CD4-positive, alpha-beta T cell (primary cell): Measurements from ENCODE around the gene COL24A1. TPM values are rescaled to one million over a fixed set of nuclear protein-coding genes. Genes with fewer than 3 reads are reported as not detected.
A peak's percentile ranks its signal among the peaks of the same experiment; 100 is the strongest.

Source experiments
- ATAC-seq: fragments of 200-7000 bp; cut with Tn5 transposase; one replicate; pipeline ENCODE4 v1.10.0; 2022; ENCODE audit warnings: mild to moderate bottlenecking; ENCODE audit not compliant: poor library complexity
- CTCF ChIA-PET: fragments of 350-600 bp; sonication (Branson Sonifier 250); formaldehyde crosslinking; loops from one replicate; lab custom pipeline; 2021; ENCODE audit warnings: antibody characterized with exemption, inconsistent platforms; lab: Charles Lee
- POLR2A ChIA-PET: fragments of 350-600 bp; sonication (Branson Sonifier 250); formaldehyde crosslinking; loops from one replicate; lab custom pipeline; 2021; ENCODE audit warnings: antibody characterized with exemption, inconsistent platforms; lab: Charles Lee
- DNase-seq, 14 experiments: peaks; one replicate each; pipeline ENCODE4 v3.0.0-alpha.2; 2013 to 2020; ENCODE audit warnings: mixed read lengths in 2 of 14
- H3K27ac ChIP-seq, 2 donors: one replicate each; pipeline versions ENCODE4 v1.5.1 to v1.7.0; 2013; ENCODE audit warnings: low read length in 2 of 2, low read depth in 1 of 2, mild to moderate bottlenecking in 1 of 2
- H3K27me3 ChIP-seq, 2 experiments: 1 replicate in 1 of 2; 2 replicates in 1 of 2; pipeline versions ENCODE4 v1.6.1 to v1.7.0; 2013; ENCODE audit warnings: low read length in 2 of 2, control low read depth in 1 of 2, mild to moderate bottlenecking in 1 of 2, moderate library complexity in 1 of 2; ENCODE audit not compliant: insufficient read depth in 2 of 2, control insufficient read depth in 1 of 2
- H3K36me3 ChIP-seq: one replicate; pipeline ENCODE4 v1.6.1; 2013; ENCODE audit warnings: low read length, control low read depth; ENCODE audit not compliant: insufficient read depth
- H3K4me1 ChIP-seq: one replicate; pipeline ENCODE4 v1.6.1; 2013; ENCODE audit warnings: low read length, control low read depth; ENCODE audit not compliant: insufficient read depth
- H3K4me3 ChIP-seq: one replicate; pipeline ENCODE4 v1.5.1; 2013; ENCODE audit warnings: mild to moderate bottlenecking, low read length, moderate library complexity
- H3K9me3 ChIP-seq, 2 experiments: 1 replicate in 1 of 2; 2 replicates in 1 of 2; pipeline versions ENCODE4 v1.6.1 to v1.7.0; 2013; ENCODE audit warnings: low read length in 2 of 2, mild to moderate bottlenecking in 2 of 2, control low read depth in 1 of 2, moderate library complexity in 1 of 2; ENCODE audit not compliant: control insufficient read depth in 1 of 2, insufficient read depth in 1 of 2
- H3K27ac Mint-ChIP-seq: one replicate; pipeline ENCODE4 v1.8.0; 2020; ENCODE audit warnings: mixed read lengths
- H3K27me3 Mint-ChIP-seq: one replicate; pipeline ENCODE4 v1.8.0; 2021; ENCODE audit warnings: mixed read lengths
- H3K36me3 Mint-ChIP-seq: one replicate; pipeline ENCODE4 v1.8.0; 2021; ENCODE audit warnings: low read depth, mixed read lengths
- H3K4me1 Mint-ChIP-seq: one replicate; pipeline ENCODE4 v1.8.0; 2021; ENCODE audit warnings: low read depth, mixed read lengths
- H3K4me3 Mint-ChIP-seq: one replicate; pipeline ENCODE4 v1.8.0; 2020; ENCODE audit warnings: mild to moderate bottlenecking, mixed read lengths
- H3K9me3 Mint-ChIP-seq: one replicate; pipeline ENCODE4 v1.8.0; 2020; ENCODE audit warnings: mixed read lengths
- intact Hi-C, 2 experiments: fragments of 100-400 bp; cut with DNase I in 1 of 2; cut with micrococcal nuclease in 1 of 2; formaldehyde crosslinking; loops; one replicate each; pipeline versions ENCODE4 v1.15.1 to v1.9.0; 2023 to 2025; cut with DNase I, micrococcal nuclease
- total RNA-seq, 174 experiments: library from RNA in 2 of 174; stranded (reverse) in 2 of 174; gene quantifications; one replicate each; pipeline ENCODE4 v1.2.3 and lab custom pipeline; 2021 to 2026
- TF ChIP-seq, protein P1 (sequence below): fragments of 200-600 bp; IDR thresholded peaks from one replicate; pipeline ENCODE4 v1.8.0; 2022; ENCODE audit warnings: antibody characterized with exemption, mild to moderate bottlenecking

COL24A1 gene
- total RNA-seq, 2 experiments from 2014 or later: 0.25 TPM; not detected in 1

- intact Hi-C loops: loop anchor here in 1 of 2 experiments (5.0 to 10.0 kb wide), 3 partner anchors 433 to 1016 kb away; partner anchors contain the start of genes BCL10, SH3GLB1 and SSX2IP
Observed at GRCh38 chr1:85707990-85708828, 448.4 kb downstream of the COL24A1 start, which contains the start of gene ZNHIT6. Gene ZNHIT6, minus strand, starts transcription at chr1:85708433. Its CDS starts 149 bp downstream, at chr1:85708284.

DNA sequence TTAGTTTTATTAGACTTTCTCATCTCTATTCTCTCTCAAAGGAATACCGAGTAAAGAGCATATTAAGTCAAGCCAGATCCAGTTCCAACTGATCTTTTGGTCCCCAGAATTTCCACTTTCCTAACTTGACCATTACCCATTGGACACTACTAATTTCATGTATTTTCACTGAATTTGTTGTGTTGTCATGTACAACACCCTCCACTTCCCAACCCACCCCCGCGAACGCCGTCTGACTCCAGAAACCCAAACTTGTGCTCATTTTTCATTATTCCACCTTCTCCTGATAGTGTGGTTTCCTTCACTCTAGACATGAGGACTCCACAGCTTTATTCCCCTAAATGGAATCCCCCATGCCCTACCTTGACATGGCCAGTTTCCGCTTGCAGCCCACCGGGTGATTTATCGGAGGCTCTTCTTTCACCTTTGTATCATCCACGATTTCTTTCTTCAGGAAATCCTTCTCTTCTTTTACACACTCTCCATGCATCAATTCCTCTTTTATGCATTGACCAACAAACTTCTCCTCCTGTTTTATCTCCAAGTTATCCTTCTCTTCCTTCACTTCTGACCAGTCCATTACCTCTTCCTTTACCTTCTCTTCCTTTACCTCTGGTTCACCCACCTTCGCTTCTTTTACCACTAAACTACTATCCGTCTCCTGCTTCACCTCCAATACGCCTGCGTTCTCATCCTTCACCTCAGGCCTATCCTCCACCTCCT, 449.1 kb downstream of the COL24A1 start:
- H3K9me3 ChIP-seq: no peaks in the 10 kb centered on the region
- TF ChIP-seq, protein P1, sequence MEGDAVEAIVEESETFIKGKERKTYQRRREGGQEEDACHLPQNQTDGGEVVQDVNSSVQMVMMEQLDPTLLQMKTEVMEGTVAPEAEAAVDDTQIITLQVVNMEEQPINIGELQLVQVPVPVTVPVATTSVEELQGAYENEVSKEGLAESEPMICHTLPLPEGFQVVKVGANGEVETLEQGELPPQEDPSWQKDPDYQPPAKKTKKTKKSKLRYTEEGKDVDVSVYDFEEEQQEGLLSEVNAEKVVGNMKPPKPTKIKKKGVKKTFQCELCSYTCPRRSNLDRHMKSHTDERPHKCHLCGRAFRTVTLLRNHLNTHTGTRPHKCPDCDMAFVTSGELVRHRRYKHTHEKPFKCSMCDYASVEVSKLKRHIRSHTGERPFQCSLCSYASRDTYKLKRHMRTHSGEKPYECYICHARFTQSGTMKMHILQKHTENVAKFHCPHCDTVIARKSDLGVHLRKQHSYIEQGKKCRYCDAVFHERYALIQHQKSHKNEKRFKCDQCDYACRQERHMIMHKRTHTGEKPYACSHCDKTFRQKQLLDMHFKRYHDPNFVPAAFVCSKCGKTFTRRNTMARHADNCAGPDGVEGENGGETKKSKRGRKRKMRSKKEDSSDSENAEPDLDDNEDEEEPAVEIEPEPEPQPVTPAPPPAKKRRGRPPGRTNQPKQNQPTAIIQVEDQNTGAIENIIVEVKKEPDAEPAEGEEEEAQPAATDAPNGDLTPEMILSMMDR: no peak
- intact Hi-C loops: loop anchor here in 1 of 2 experiments (5.0 to 10.0 kb wide), 3 partner anchors 433 to 1015 kb away; partner anchors contain the start of genes BCL10, SH3GLB1 and SSX2IP
- ChIA-PET POLR2A (interaction anchor here (0.6 to 1.4 kb wide), 4 partner anchors 396 to 1134 kb away, joined by 4 to 17 read pairs (median 6); partner anchors contain the start of genes BCL10 and SH3GLB1), CTCF (interaction anchor here (0.7 to 1.2 kb wide), 2 partner anchors 34 to 997 kb away, joined by 3 read pairs; partner anchors contain the start of gene SH3GLB1)
- DNase-seq (peak in 2 of 14 experiments; percentile 15 to 17), ATAC-seq (peak; percentile 4)
- Mint-ChIP-seq H3K27ac (no peak overlapping the region), H3K4me1 (peaks cover 34% of the 10 kb centered on the region), H3K4me3 (no peak overlapping the region), H3K36me3 (peaks cover 38% of the 10 kb centered on the region), H3K9me3 (no peaks in the 10 kb centered on the region), H3K27me3 (no peaks in the 10 kb centered on the region)
- peak overlapping the region; percentile 89 for H3K4me3 ChIP-seq
- H3K27me3 ChIP-seq: no peaks in the 10 kb centered on the region
- H3K27ac ChIP-seq: peak overlapping the region in 1 of 2 donors; percentile 49
- peaks cover 34% of the 10 kb centered on the region for H3K36me3 ChIP-seq
- peaks cover 24% of the 10 kb centered on the region for H3K4me1 ChIP-seq

More at GRCh38 chr1:85707990-85708828, 448.4 kb downstream of the COL24A1 start, which contains the start of gene ZNHIT6:
- DNase-seq (peak; percentile 72 to 96 (median 80)), ATAC-seq (peak; percentile 96)
- ChIA-PET CTCF (interaction anchor here (0.7 to 1.2 kb wide), 3 partner anchors 11 to 996 kb away, joined by 3 to 5 read pairs (median 3); partner anchors contain the start of gene SH3GLB1), POLR2A (interaction anchor here (0.6 to 1.4 kb wide), 9 partner anchors 8 to 1206 kb away, joined by 3 to 17 read pairs (median 4); partner anchors contain the start of genes BCL10, HS2ST1, ODF2L and SELENOF)
- peaks cover 29% of the 10 kb centered on the region for H3K4me1 Mint-ChIP-seq
- H3K4me3 Mint-ChIP-seq: no peak within 1 kb of the TSS
- TF ChIP-seq, protein P1: no peak
- peaks cover 31% of the 10 kb centered on the region for H3K36me3 Mint-ChIP-seq
- H3K27me3 Mint-ChIP-seq: no peaks in the 10 kb centered on the region
- peak within 1 kb of the TSS; percentile 89 for H3K4me3 ChIP-seq
- no peaks in the 10 kb centered on the region for H3K9me3 ChIP-seq
- peaks cover 27% of the 10 kb centered on the region for H3K36me3 ChIP-seq
- no peaks in the 10 kb centered on the region for H3K9me3 Mint-ChIP-seq
- no peak within 1 kb of the TSS for H3K27ac Mint-ChIP-seq
- H3K4me1 ChIP-seq: peaks cover 24% of the 10 kb centered on the region
- no peaks in the 10 kb centered on the region for H3K27me3 ChIP-seq
- peak within 1 kb of the TSS; percentile 46 to 49 for H3K27ac ChIP-seq

DNA sequence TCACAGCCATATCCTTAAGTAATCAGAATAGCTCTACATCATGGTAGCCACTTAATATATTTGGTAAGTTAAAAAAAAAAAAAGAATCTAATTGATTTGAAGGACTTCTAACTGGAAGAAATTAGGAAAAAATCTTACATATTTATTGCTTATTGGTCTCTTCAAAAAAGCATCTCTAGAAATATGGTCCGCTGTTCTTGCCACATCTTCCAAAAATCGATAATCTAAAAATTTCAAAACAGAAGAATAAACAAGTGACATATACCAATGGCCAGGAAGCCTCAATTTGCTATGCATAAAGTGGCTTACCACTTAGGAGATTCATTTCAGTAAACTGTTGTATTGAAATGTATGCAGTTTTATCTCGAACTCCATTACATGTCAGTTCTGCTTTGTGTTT, 450.6 kb downstream of the COL24A1 start:
- peaks cover 34% of the 10 kb centered on the region for H3K4me1 Mint-ChIP-seq
- peak overlapping the region; percentile 8 for H3K27ac Mint-ChIP-seq
- H3K9me3 ChIP-seq: no peaks in the 10 kb centered on the region
- DNase-seq (no peak), ATAC-seq (no peak)
- H3K36me3 Mint-ChIP-seq: peaks cover 52% of the 10 kb centered on the region
- intact Hi-C loops: loop anchor here in 1 of 2 experiments (5.0 to 10.0 kb wide), 3 partner anchors 431 to 1014 kb away; partner anchors contain the start of genes BCL10, SH3GLB1 and SSX2IP
- TF ChIP-seq, protein P1: no peak
- H3K27ac ChIP-seq: no peak overlapping the region
- no peaks in the 10 kb centered on the region for H3K27me3 Mint-ChIP-seq
- H3K9me3 Mint-ChIP-seq: no peaks in the 10 kb centered on the region
- H3K36me3 ChIP-seq: peaks cover 49% of the 10 kb centered on the region
- H3K4me3 ChIP-seq: no peak overlapping the region
- ChIA-PET POLR2A (no interaction called here), CTCF (no interaction called here)
- peaks cover 24% of the 10 kb centered on the region for H3K4me1 ChIP-seq
- H3K4me3 Mint-ChIP-seq: peak overlapping the region; percentile 72
- no peaks in the 10 kb centered on the region for H3K27me3 ChIP-seq
